Effector memory CD8-positive, alpha-beta T cell (primary cell): ENCODE measurements around the gene CDC14B.
"Not testable (repeated sequence)": the region's sequence is repeated elsewhere in the genome, so short reads cannot be mapped to it uniquely, and the experiment has no call there.

Source experiments
- ATAC-seq: fragments of 150-1000 bp; cut with Tn5 transposase; replicated peaks from 2 replicates; pipeline ENCODE4 v1.10.0; 2021; ENCODE audit warnings: mild to moderate bottlenecking, moderate library complexity
- DNase-seq, 3 experiments: peaks; one replicate each; pipeline ENCODE4 v3.0.0; 2021
- H3K27ac Mint-ChIP-seq, 2 donors: one replicate each; pipeline ENCODE4 v1.8.0; 2022; ENCODE audit warnings: mild to moderate bottlenecking in 2 of 2, mixed read lengths in 2 of 2, moderate library complexity in 2 of 2
- H3K27me3 Mint-ChIP-seq, 2 donors: one replicate each; pipeline ENCODE4 v1.8.0; 2022; ENCODE audit warnings: mixed read lengths in 2 of 2
- H3K36me3 Mint-ChIP-seq: one replicate; pipeline ENCODE4 v1.8.0; 2022; ENCODE audit warnings: mild to moderate bottlenecking, moderate library complexity, mixed read lengths; ENCODE audit not compliant: insufficient read depth
- H3K4me1 Mint-ChIP-seq, 2 donors: one replicate each; pipeline ENCODE4 v1.8.0; 2022; ENCODE audit warnings: low read depth in 2 of 2, mixed read lengths in 2 of 2
- H3K4me3 Mint-ChIP-seq, 2 donors: one replicate each; pipeline ENCODE4 v1.8.0; 2022; ENCODE audit warnings: mild to moderate bottlenecking in 2 of 2, mixed read lengths in 2 of 2, moderate library complexity in 2 of 2
- H3K9me3 Mint-ChIP-seq, 2 donors: one replicate each; pipeline ENCODE4 v1.8.0; 2022; ENCODE audit warnings: mixed read lengths in 2 of 2

Gene CDC14B

DNA sequence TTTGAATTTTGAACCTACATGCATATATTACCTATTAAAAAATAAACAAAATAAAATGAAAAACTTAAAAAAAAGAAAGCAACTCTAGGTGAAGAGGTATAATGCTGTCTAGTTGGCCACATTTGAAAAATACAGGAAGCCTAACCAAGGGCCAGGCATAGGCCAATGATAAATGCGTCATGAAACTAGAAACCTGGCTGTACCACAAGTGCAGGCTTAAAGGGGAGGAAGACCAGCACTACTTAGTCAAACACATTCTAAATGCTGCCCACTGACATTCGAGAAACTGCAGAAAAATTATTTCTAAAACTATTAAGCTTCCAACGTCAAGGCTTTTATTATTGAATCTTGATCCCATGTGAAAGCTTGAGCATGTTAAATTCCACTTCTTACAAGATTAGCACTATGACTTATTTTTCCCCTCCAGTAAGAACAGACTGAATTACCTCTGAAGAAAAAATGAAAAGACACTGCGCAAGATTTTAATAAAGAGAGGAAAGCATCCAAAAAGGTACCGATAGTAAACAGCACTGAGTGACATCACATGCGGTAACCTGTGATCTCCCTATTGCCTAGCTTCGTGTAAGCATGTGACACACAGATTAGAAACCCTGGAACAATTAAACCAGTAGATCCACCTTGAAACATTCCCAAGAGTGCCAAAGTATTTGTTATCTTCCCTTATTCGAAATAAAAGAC, 16.2 kb downstream of the CDC14B start:
- ATAC-seq (no peak), DNase-seq (no peak)
- Mint-ChIP-seq H3K4me1 (no peaks in the 10 kb centered on the region), H3K4me3 (no peak overlapping the region), H3K27me3 (peaks cover under 1 to 11% of the 10 kb centered on the region in 2 donors), H3K36me3 (no peaks in the 10 kb centered on the region), H3K9me3 (no peaks in the 10 kb centered on the region), H3K27ac (no peak overlapping the region)

DNA sequence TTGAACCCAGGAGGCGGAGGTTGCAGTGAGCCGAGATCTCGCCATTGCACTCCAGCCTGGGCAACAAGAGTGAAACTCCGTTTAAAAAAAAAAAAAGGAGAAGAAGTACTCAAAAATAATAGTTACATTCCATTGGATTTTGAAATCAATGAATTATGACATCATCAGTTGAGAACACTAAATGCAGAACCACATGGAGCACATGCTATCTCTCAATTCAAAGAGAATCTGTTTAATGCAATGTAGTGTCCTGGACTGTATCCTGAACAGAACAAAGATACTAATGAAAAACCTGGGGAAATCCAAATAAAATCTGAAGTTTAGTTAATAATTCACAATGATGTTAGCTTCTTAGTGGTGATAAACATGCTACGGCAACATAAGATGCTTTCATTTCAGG, 20.3 kb downstream of the CDC14B start:
- H3K27ac Mint-ChIP-seq: no peak overlapping the region
- no peak overlapping the region for H3K4me3 Mint-ChIP-seq
- ATAC-seq: no peak
- no peak for DNase-seq
- no peaks in the 10 kb centered on the region for H3K36me3 Mint-ChIP-seq
- peaks cover 0 to 5% of the 10 kb centered on the region in 2 donors for H3K27me3 Mint-ChIP-seq
- no peaks in the 10 kb centered on the region for H3K9me3 Mint-ChIP-seq
- H3K4me1 Mint-ChIP-seq: no peaks in the 10 kb centered on the region

DNA sequence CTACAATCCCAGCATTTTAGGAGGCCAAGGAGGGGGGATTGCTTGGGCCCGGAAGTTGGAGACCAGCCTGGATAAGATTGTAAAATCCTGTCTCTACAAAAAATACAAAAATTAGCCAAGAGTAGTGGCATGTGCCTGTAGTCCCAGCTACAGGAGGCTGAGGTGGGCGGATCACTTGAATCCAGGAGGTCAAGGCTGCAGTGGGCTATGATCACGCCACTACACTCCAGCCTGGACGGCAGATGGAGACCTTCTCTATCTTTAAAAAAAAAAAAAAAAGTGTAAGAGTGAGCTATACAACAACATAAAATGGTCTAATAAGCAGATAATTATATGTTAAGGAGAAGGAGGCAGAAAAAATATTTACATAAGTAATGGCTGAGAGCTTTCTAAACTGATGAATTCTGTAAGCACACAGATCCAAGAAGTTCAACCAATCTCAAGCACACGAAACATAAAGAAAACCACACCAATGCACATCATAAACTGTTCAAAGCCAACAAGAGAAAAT, 23.0 kb downstream of the CDC14B start:
- Mint-ChIP-seq H3K36me3 (no peaks in the 10 kb centered on the region), H3K9me3 (no peaks in the 10 kb centered on the region), H3K27me3 (peaks cover 10 to 12% of the 10 kb centered on the region in 2 donors), H3K27ac (no peak overlapping the region), H3K4me1 (no peaks in the 10 kb centered on the region), H3K4me3 (no peak overlapping the region)
- DNase-seq (no peak), ATAC-seq (no peak)

DNA sequence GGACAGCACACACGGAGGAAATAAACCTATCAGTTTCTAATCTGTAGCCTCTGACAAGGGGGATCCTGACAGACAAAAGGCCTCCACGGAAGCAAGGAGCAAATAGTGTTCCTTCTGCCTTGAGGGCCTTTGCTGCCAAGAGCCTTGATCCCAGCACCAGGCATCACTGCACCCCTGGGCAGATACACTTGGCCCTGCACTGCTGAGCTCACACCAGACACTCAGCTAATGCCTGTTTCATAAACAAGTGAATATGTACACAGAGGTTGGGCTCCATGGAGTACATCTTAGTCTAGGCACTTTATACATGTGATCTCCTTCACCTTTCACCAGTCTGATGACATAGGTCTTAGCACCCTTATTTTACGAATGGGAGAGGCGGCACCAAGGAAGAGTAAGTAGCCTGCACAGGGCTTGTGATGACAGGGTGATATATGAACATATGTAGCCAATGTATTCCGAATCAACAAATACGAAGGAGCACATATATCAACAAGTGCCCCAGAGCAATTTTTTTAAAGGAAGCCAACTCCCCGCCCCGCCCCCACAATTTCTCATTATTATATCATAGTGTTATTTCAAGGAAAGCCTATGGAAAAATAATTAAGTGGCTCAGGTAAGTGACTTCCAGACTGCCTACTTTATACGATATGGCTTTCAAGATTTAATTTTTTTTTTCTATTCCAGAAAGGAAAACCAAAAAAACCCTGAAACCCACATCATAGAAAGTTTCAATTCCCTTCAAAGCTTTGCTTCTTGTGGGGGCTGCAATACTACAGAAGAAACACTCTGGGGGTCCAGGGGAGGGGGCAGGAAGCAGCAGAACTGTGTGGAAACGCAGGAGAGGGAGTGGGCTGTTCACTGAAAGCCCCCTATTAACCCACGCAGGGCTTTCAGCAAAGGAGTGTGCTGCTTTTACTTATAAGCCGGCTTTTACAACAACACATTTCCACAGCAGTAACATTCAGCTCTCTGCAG, 32.0 kb downstream of the CDC14B start:
- H3K36me3 Mint-ChIP-seq: no peaks in the 10 kb centered on the region
- H3K27ac Mint-ChIP-seq: no peak overlapping the region
- peaks cover 0 to 1% of the 10 kb centered on the region in 2 donors for H3K4me1 Mint-ChIP-seq
- no peaks in the 10 kb centered on the region for H3K9me3 Mint-ChIP-seq
- H3K4me3 Mint-ChIP-seq: no peak overlapping the region
- DNase-seq (no peak), ATAC-seq (no peak)
- H3K27me3 Mint-ChIP-seq: peaks cover 15 to 25% of the 10 kb centered on the region in 2 donors

DNA sequence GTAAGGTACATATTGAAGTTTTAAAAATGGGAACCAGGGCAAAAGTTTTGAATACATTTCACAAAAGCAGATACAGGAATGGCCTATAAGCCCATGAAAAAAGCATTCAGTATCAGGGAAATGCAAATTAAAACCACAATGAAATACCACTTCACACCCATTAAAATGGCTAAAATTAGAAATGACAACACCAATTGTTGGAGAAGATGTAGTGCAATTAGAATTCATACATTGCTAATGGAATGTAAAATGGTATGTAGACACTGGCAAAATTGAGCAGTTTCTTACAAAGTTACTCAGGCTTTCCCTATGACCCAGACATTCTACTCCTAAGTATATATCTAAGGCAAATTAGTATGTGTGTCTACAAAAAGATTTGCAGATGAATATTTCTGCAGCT, 34.2 kb downstream of the CDC14B start:
- no peak overlapping the region for H3K27ac Mint-ChIP-seq
- peaks cover 0 to 1% of the 10 kb centered on the region in 2 donors for H3K4me1 Mint-ChIP-seq
- H3K4me3 Mint-ChIP-seq: no peak overlapping the region
- no peak for DNase-seq
- H3K36me3 Mint-ChIP-seq: no peaks in the 10 kb centered on the region
- H3K9me3 Mint-ChIP-seq: no peaks in the 10 kb centered on the region
- peaks cover 7 to 15% of the 10 kb centered on the region in 2 donors for H3K27me3 Mint-ChIP-seq
- ATAC-seq: no peak

DNA sequence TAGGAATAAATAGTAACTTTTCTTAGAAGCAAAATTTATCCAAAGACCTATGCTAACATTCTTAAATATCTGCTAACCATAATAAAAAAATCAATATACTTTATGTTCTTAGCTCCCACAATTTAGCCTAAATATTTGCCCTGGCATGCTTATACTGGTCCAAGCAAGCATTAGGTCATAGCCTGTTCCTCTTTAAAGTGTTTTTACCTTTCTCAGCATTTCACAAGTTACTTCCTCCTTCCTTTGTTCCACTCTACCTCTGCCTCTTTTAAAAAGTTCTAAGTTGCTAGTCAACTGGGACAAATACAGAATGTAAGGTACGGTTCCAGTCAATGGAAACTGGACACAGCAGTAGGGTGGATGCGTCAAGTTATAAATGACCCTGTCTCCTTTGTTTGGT, 37.4 kb downstream of the CDC14B start:
- DNase-seq, H3K27ac Mint-ChIP-seq, H3K4me3 Mint-ChIP-seq, H3K9me3 Mint-ChIP-seq, ATAC-seq, H3K36me3 Mint-ChIP-seq, H3K27me3 Mint-ChIP-seq, H3K4me1 Mint-ChIP-seq: not testable (repeated sequence)

DNA sequence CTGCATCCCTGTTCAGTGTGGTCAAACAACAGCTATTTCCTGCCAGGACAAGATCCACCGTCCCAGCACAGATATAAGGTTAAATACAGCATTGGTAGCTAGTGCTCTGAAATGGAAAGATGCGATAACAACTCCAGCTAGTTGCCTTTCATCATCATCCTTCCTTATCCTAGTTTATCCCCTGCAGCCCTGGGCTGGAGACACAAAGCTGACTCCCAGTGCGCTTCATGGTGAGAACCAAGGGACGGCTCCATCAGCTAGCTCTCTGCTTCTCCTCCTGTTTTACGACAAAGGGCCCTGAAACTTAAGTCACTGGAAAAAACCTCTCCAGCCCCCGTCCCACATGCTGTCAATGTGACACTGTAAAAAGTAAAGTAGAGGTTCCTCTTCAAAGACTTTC, 37.9 kb downstream of the CDC14B start:
- no peak overlapping the region for H3K4me3 Mint-ChIP-seq
- DNase-seq: no peak
- no peaks in the 10 kb centered on the region for H3K9me3 Mint-ChIP-seq
- no peaks in the 10 kb centered on the region for H3K36me3 Mint-ChIP-seq
- H3K4me1 Mint-ChIP-seq: peaks cover 2 to 3% of the 10 kb centered on the region in 2 donors
- ATAC-seq: no peak
- no peak overlapping the region for H3K27ac Mint-ChIP-seq
- no peaks in the 10 kb centered on the region for H3K27me3 Mint-ChIP-seq

DNA sequence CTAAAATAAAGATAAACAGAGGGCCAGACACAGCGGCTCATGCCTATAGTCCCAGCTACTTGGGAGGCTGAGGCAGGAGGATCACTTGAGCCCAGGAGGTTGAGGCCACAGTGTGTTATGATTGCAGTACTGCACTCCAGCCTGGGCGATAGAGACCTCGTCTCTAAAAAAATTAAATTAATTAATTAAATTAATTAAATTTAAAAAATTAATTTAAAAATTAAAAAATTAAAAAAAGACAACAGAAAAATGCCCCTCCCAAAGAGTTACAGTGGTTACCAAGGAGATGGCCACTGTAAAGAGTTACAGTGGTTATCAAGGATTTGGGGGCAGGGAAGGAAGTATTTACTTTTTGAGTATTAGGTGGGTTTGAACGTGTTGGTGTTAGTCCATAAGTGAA, 38.3 kb downstream of the CDC14B start:
- ATAC-seq (no peak), DNase-seq (no peak)
- no peak overlapping the region for H3K27ac Mint-ChIP-seq
- H3K27me3 Mint-ChIP-seq: no peaks in the 10 kb centered on the region
- no peaks in the 10 kb centered on the region for H3K36me3 Mint-ChIP-seq
- no peaks in the 10 kb centered on the region for H3K9me3 Mint-ChIP-seq
- peaks cover 2 to 3% of the 10 kb centered on the region in 2 donors for H3K4me1 Mint-ChIP-seq
- no peak overlapping the region for H3K4me3 Mint-ChIP-seq

DNA sequence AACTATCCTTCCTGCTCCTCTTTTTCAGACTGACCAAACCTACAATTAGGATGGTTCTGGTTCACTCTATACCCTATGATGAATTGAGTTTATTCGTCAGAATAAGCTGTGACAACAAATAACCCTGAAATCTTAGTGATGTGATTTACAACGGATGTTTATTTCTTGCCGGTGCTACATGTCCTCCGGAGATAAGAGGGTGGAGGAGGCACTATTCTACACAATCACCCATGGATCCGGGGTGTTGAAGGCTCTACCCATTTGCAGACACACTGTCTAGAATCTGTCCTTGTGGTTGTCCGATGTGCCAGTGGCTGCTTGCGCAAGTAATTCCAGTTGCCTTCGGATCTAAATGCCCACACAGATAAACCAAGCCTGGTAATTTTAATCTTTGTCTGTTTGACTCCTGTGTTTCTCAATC, 44.7 kb downstream of the CDC14B start:
- no peaks in the 10 kb centered on the region for H3K9me3 Mint-ChIP-seq
- no peaks in the 10 kb centered on the region for H3K36me3 Mint-ChIP-seq
- no peak overlapping the region for H3K4me3 Mint-ChIP-seq
- H3K27ac Mint-ChIP-seq: no peak overlapping the region
- H3K27me3 Mint-ChIP-seq: peaks cover 0 to 24% of the 10 kb centered on the region in 2 donors
- no peak for ATAC-seq
- H3K4me1 Mint-ChIP-seq: peaks cover 2 to 3% of the 10 kb centered on the region in 2 donors
- no peak for DNase-seq

DNA sequence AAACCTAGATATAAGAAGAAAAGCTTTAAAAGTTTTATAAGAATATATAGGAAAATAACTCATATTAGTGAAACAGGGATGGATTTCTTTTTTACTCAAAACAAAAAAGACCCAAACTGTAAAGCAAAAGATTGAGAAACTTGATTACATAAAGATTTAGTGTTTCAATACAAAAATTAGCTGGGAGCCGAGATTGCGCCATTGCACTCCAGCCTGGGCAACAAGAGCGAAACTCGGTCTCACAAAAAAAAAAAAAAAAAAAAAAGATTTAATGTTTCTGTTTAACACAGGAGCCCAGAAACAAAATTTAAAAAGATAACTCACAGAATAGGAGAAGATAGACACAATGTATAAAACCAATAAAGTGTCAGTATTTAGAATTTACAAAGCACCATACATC, 45.2 kb downstream of the CDC14B start:
- Mint-ChIP-seq H3K9me3 (no peaks in the 10 kb centered on the region), H3K36me3 (no peaks in the 10 kb centered on the region), H3K27ac (no peak overlapping the region), H3K27me3 (peaks cover 0 to 25% of the 10 kb centered on the region in 2 donors), H3K4me3 (no peak overlapping the region), H3K4me1 (peaks cover 2 to 3% of the 10 kb centered on the region in 2 donors)
- DNase-seq (no peak), ATAC-seq (no peak)

DNA sequence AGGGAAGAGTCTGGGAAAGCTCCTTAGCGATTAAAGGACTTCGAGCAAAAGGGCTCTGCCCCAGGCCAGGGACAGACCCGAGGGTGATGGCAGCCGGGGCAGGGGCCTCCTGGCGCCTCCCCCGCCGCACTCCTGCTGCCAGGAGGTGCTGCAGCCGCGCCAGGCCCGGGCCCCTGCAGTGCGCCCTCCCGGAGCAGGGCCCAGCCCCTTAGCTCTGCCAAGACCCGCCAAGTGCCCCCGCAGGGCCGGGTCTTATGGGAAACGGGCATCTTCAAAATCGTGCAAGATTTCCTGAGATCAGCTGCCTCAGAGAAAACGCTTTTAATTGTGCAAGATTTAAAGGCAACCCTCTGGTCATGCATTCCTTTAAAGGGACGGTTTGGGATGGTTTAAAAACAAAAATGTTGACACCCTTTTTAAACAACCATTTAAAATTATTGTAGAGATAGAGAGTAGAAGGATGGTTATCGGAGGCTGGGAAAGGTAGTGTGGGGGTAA, 52.4 kb downstream of the CDC14B start:
- DNase-seq (peak in 1 of 3 experiments; percentile 20), ATAC-seq (peak; percentile 31)
- H3K27me3 Mint-ChIP-seq: peaks cover 0 to 16% of the 10 kb centered on the region in 2 donors
- H3K4me3 Mint-ChIP-seq: peak overlapping the region; percentile 86 to 92
- peaks cover 15 to 20% of the 10 kb centered on the region in 2 donors for H3K4me1 Mint-ChIP-seq
- H3K9me3 Mint-ChIP-seq: no peaks in the 10 kb centered on the region
- H3K36me3 Mint-ChIP-seq: peaks cover 20% of the 10 kb centered on the region
- H3K27ac Mint-ChIP-seq: peak overlapping the region; percentile 90 to 93

DNA sequence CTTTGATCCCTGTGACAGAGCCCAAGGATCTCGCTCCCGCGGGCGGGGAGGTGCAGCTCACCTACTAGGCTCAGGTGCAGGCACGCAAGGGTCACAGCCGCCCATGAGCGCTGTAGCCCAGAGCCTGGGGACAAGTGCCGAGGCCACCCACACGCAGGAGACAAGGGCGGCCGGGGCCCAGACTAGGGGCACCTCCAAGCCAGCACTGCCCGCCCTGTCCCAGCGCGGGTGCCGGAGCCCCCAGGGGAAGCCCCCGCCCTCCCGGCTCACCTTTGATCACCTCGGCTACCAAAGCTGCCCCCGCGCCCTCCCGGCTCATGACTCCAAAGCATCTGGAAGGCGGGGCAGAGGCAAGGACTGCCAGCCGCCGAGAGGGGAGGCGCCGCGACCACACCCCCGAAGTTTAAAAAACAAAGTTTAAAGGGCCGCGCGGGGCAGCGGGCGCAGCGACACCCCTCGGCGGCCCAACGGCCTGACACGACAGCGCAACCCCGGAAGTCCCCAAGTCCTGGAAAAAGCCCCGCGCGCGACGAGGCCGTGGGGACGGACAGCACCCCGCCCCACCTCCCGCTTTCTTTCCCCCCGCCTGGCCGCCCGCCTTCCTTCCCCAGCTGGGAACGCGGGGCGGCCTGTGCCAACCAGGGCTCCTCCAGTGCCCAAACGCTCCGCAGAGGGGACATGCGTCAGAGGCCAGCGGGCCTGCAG, 53.0 kb downstream of the CDC14B start:
- no peaks in the 10 kb centered on the region for H3K9me3 Mint-ChIP-seq
- H3K4me1 Mint-ChIP-seq: peaks cover 15 to 20% of the 10 kb centered on the region in 2 donors
- ATAC-seq (peak; percentile 88), DNase-seq (peak; percentile 74 to 77 (median 77))
- H3K27ac Mint-ChIP-seq: peak overlapping the region; percentile 90 to 93
- peaks cover 0 to 10% of the 10 kb centered on the region in 2 donors for H3K27me3 Mint-ChIP-seq
- H3K4me3 Mint-ChIP-seq: peak overlapping the region; percentile 86 to 92
- peaks cover 25% of the 10 kb centered on the region for H3K36me3 Mint-ChIP-seq
